Tibial artery (tissue), 4 donors: ENCODE measurements around the gene TLR7.

Experiments used
- DNase-seq, 2 donors: peaks; one replicate each; pipeline ENCODE4 v3.0.0-alpha.2; 2019
- H3K27ac ChIP-seq, 2 donors: fragments of 200-600 bp; sonication (generic) in 1 of 2; 1 replicate in 1 of 2; 2 replicates in 1 of 2; pipeline ENCODE4 v1.5.1; 2018 to 2019; ENCODE audit warnings: mild to moderate bottlenecking in 1 of 2
- H3K27me3 ChIP-seq, 2 donors: fragments of 200-600 bp; sonication (generic) in 1 of 2; one replicate each; pipeline versions ENCODE4 v1.5.1 to v1.6.0; 2016 to 2019
- H3K36me3 ChIP-seq, 3 donors: fragments of 200-600 bp; sonication (generic) in 2 of 3; one replicate each; pipeline ENCODE4 v1.5.1; 2016 to 2019; ENCODE audit warnings: mild to moderate bottlenecking in 2 of 3
- H3K4me1 ChIP-seq, 4 donors: fragments of 200-600 bp; sonication (generic) in 2 of 4; 1 replicate in 3 of 4; 2 replicates in 1 of 4; pipeline ENCODE4 v1.5.1; 2016 to 2019
- H3K4me3 ChIP-seq, 2 donors: fragments of 200-600 bp; sonication (generic) in 1 of 2; 1 replicate in 1 of 2; 2 replicates in 1 of 2; pipeline ENCODE4 v1.5.1; 2018 to 2019; ENCODE audit warnings: mild to moderate bottlenecking in 2 of 2
- H3K9me3 ChIP-seq, 3 donors: fragments of 200-600 bp; sonication (generic) in 1 of 3; one replicate each; pipeline ENCODE4 v1.5.1; 2016 to 2019
- CTCF ChIP-seq, 2 experiments: fragments of 200-600 bp in 1 of 2; fragments of 450-650 bp in 1 of 2; IDR thresholded peaks; one replicate each; pipeline ENCODE4 v1.5.1; 2017 to 2019; ENCODE audit warnings: antibody characterized with exemption in 2 of 2, mild to moderate bottlenecking in 1 of 2, moderate library complexity in 1 of 2
- intact Hi-C: fragments of 100-400 bp; cut with DNase I; formaldehyde crosslinking; loops from one replicate; pipeline ENCODE4 v1.15.0; 2023; ENCODE audit warnings: low total_unique reads

Gene TLR7

GRCh38 chrX:12825801-12826200 is 41.1 kb upstream of the TLR7 start:
- no peak overlapping the region for H3K27ac ChIP-seq
- H3K27me3 ChIP-seq: no peaks in the 10 kb centered on the region
- intact Hi-C loops: no loop called here
- no peaks in the 10 kb centered on the region for H3K9me3 ChIP-seq
- no peak for TF ChIP-seq CTCF (IDR thresholded peaks at IDR 0.05)
- H3K4me3 ChIP-seq: no peak overlapping the region
- no peaks in the 10 kb centered on the region for H3K4me1 ChIP-seq
- H3K36me3 ChIP-seq: peaks cover 0 to 5% (median 2%) of the 10 kb centered on the region in 3 donors
- DNase-seq: no peak

GRCh38 chrX:12843061-12843667 is 23.7 kb upstream of the TLR7 start:
- intact Hi-C loops: no loop called here
- Histone ChIP-seq H3K27ac (no peak overlapping the region), H3K9me3 (no peaks in the 10 kb centered on the region), H3K4me3 (no peak overlapping the region), H3K27me3 (no peaks in the 10 kb centered on the region), H3K36me3 (no peaks in the 10 kb centered on the region), H3K4me1 (no peaks in the 10 kb centered on the region)
- TF ChIP-seq CTCF (IDR thresholded peaks at IDR 0.05): no peak
- DNase-seq: no peak

GRCh38 chrX:12843668-12844279 is 23.1 kb upstream of the TLR7 start:
- intact Hi-C loops: no loop called here
- H3K36me3 ChIP-seq: no peaks in the 10 kb centered on the region
- no peaks in the 10 kb centered on the region for H3K9me3 ChIP-seq
- H3K27ac ChIP-seq: no peak overlapping the region
- H3K4me1 ChIP-seq: no peaks in the 10 kb centered on the region
- H3K27me3 ChIP-seq: no peaks in the 10 kb centered on the region
- no peak overlapping the region for H3K4me3 ChIP-seq
- no peak for DNase-seq
- TF ChIP-seq CTCF (IDR thresholded peaks at IDR 0.05): no peak

DNA sequence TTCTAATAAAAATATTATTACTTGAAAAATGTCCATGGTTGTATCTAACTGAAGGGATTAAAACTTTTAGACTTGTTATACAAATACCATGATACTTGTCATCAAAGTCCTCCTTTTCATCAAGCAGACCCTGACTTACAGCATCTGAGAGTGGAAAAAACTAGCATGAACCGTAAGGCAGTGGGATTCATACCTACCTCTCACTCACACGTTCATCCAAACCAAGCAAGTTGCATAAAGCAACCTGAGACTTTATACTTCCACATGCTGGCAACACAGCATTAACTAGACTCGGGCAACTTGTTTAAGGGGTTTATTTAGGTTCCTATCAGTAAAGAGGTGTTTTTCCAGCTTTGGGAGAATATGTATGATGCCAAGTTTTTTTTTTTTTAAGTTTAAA is 22.6 kb upstream of the TLR7 start:
- no peaks in the 10 kb centered on the region for H3K36me3 ChIP-seq
- H3K27ac ChIP-seq: no peak overlapping the region
- H3K9me3 ChIP-seq: no peaks in the 10 kb centered on the region
- no peak for DNase-seq
- intact Hi-C loops: no loop called here
- TF ChIP-seq CTCF (IDR thresholded peaks at IDR 0.05): no peak
- no peaks in the 10 kb centered on the region for H3K4me1 ChIP-seq
- H3K4me3 ChIP-seq: no peak overlapping the region
- no peaks in the 10 kb centered on the region for H3K27me3 ChIP-seq

DNA sequence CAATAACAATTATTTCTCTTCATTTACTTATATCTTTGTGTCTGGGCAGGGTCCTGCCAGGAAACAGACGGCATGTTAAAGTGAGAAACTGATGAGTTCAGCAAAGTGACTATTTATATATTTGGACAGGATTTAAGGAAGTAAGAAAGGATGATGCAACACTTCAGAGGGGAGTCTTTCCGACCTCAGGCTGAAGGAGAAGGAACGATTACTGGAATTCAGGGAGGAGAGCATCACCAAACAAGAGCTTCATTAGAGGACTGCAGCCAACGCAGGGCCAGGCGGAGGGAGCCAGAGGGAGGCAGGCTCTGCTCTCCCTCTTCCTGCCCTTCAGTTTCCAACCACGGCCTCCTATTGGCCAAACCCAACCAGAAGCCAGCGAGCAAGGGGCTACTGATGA is 1.5 kb upstream of the TLR7 start:
- H3K36me3 ChIP-seq: no peaks in the 10 kb centered on the region
- TF ChIP-seq CTCF (IDR thresholded peaks at IDR 0.05): no peak
- no peaks in the 10 kb centered on the region for H3K4me1 ChIP-seq
- intact Hi-C loops: no loop called here
- H3K4me3 ChIP-seq: no peak overlapping the region
- no peak overlapping the region for H3K27ac ChIP-seq
- no peaks in the 10 kb centered on the region for H3K27me3 ChIP-seq
- H3K9me3 ChIP-seq: peaks cover 0 to 10% (median 9%) of the 10 kb centered on the region in 3 donors
- DNase-seq: peak in 1 of 2 donors; percentile 23
